PC-3 (cell line): ENCODE data around the gene AIG1. TPM values are rescaled to one million over a fixed set of nuclear protein-coding genes. Genes with fewer than 3 reads are reported as not detected.

ENCODE experiments used
- ATAC-seq: fragments of 200-7000 bp; cut with Tn5 transposase; 2 replicates; pipeline ENCODE4 v1.9.1; 2020; ENCODE audit warnings: mild to moderate bottlenecking, moderate library complexity
- BruUV-seq: library from RNA; stranded (reverse); fragments of 400-500 nt; replicated peaks from 2 replicates; lab custom pipeline; 2021; lab: Mats Ljungman, UMichigan
- CTCF ChIA-PET: fragments of 300-600 bp; sonication (Branson Sonifier 250); formaldehyde crosslinking; loops from one replicate; lab custom pipeline; 2022; ENCODE audit warnings: antibody characterized with exemption; lab: Charles Lee
- POLR2A ChIA-PET: fragments of 300-600 bp; sonication (Branson Sonifier 250); formaldehyde crosslinking; loops from one replicate; lab custom pipeline; 2022; ENCODE audit warnings: antibody characterized with exemption; ENCODE audit not compliant: unreplicated experiment; lab: Charles Lee
- DNase-seq: peaks from one replicate; pipeline ENCODE4 v3.0.0-alpha.2; 2015
- H2AFZ ChIP-seq: fragments of 300-600 bp; sonication (generic); 2 replicates; pipeline ENCODE4 v1.6.0; 2016; ENCODE audit warnings: antibody characterized with exemption, low read length
- H3F3A ChIP-seq: fragments of 300-600 bp; sonication (generic); one replicate; pipeline ENCODE4 v1.6.0; 2017; ENCODE audit warnings: antibody characterized with exemption, low read length, control low read depth, mild to moderate bottlenecking; ENCODE audit not compliant: unreplicated experiment
- H3K27ac ChIP-seq: fragments of 300-600 bp; sonication (generic); 2 replicates; pipeline ENCODE4 v1.5.1; 2016; ENCODE audit warnings: mild to moderate bottlenecking, low read length
- H3K27me3 ChIP-seq: fragments of 300-600 bp; sonication (generic); 2 replicates; pipeline ENCODE4 v1.6.1; 2016; ENCODE audit warnings: low read length, mixed read lengths
- H3K36me3 ChIP-seq: fragments of 300-600 bp; sonication (generic); 2 replicates; pipeline ENCODE4 v1.6.1; 2016; ENCODE audit warnings: low read depth, mixed run types, low read length, mixed read lengths
- H3K4me1 ChIP-seq: fragments of 300-600 bp; sonication (generic); 2 replicates; pipeline ENCODE4 v1.5.1; 2016; ENCODE audit warnings: low read length; ENCODE audit not compliant: insufficient read depth
- H3K4me2 ChIP-seq: fragments of 300-600 bp; sonication (generic); 2 replicates; pipeline ENCODE4 v1.6.0; 2016; ENCODE audit warnings: low read length
- H3K4me3 ChIP-seq: fragments of 300-600 bp; sonication (generic); 2 replicates; pipeline ENCODE4 v1.5.1; 2016; ENCODE audit warnings: mild to moderate bottlenecking, low read length, mixed read lengths
- H3K79me2 ChIP-seq: fragments of 300-600 bp; sonication (generic); 2 replicates; pipeline ENCODE4 v1.6.1; 2017; ENCODE audit warnings: low read length, mixed read lengths
- H3K9ac ChIP-seq: fragments of 300-600 bp; sonication (generic); 2 replicates; pipeline ENCODE4 v1.6.0; 2016; ENCODE audit warnings: mild to moderate bottlenecking, low read length
- H3K9me2 ChIP-seq: fragments of 300-600 bp; sonication (generic); replicated peaks from 2 replicates; pipeline ENCODE4 v1.6.1; 2016; ENCODE audit warnings: mixed run types, low read length, mixed read lengths
- H3K9me3 ChIP-seq: fragments of 300-600 bp; sonication (generic); 2 replicates; pipeline ENCODE4 v1.6.1; 2016; ENCODE audit warnings: low read length, mixed read lengths
- H4K20me1 ChIP-seq: fragments of 300-600 bp; sonication (generic); 2 replicates; pipeline ENCODE4 v1.6.1; 2016; ENCODE audit warnings: low read length, mixed read lengths
- EZH2 ChIP-seq: fragments of 300-600 bp; sonication (generic); IDR thresholded peaks from one replicate; pipeline ENCODE4 v1.6.1; 2017; ENCODE audit warnings: antibody characterized with exemption, mild to moderate bottlenecking, low read length; ENCODE audit not compliant: unreplicated experiment
- EZH2phosphoT487 ChIP-seq: fragments of 300-600 bp; sonication (generic); IDR thresholded peaks from 2 replicates; pipeline ENCODE4 v1.6.1; 2018; ENCODE audit warnings: mild to moderate bottlenecking, antibody characterized with exemption, low read length, borderline replicate concordance
- intact Hi-C: fragments of 100-400 bp; cut with micrococcal nuclease; formaldehyde crosslinking; loops from 2 replicates; pipeline ENCODE4 v1.9.0; 2023
- total RNA-seq: library from RNA; depleted of rRNA; stranded (reverse); fragments of >200 nt; gene quantifications from 2 replicates; pipeline ENCODE4 v1.2.3, GENCODE V29; 2014
- TF ChIP-seq, protein P1 (sequence below): fragments of 300-600 bp; sonication (generic); conservative IDR thresholded peaks from 2 replicates; pipeline ENCODE4 v1.5.1; 2017; ENCODE audit warnings: antibody characterized with exemption, low read depth, mild to moderate bottlenecking, low read length

Gene AIG1
- total RNA-seq, 1 experiment from 2014 or later = 32.7 TPM

DNA sequence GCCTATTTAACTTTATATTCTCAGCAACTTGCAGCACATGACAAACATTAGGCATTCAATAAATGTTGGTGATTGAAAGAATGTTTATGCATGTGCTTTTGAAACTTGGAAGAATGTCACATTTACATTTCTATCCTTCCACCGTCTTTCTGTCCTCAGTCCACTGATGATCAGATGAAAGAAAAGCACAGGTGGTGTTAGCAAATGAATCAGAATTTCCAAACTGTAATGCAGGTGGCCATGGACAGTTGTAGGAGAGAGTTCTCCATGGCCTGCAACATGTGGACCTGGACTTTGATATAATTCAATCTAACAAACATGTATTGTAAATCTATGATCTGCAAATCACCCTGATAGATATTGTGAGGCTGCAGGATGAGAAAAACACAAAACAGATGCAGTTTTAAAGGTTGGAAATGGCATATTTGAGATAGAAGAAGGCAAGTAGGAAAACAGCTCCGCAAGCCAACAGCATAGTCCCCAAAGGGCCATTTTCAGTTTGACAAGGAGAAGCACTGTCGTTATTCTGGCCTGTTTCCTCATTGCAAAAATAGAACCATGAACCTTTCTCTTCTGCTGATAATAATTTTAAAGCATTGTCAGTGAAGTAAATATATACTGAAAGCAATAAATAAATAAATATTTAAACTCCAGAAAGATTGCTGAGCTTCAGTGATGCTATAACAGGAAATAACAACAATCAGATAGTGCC, 119.4 kb downstream of the AIG1 start:
- no peak overlapping the region for H3K9ac ChIP-seq
- H3K36me3 ChIP-seq = no peaks in the 10 kb centered on the region; the same call in 1 of the 2 replicates
- DNase-seq (no peak), ATAC-seq (no peak)
- H3K4me1 ChIP-seq = no peaks in the 10 kb centered on the region
- H3K9me2 ChIP-seq = no peaks in the 10 kb centered on the region
- H3K79me2 ChIP-seq = no peaks in the 10 kb centered on the region
- no peak overlapping the region for H3K27ac ChIP-seq
- no peak for TF ChIP-seq EZH2phosphoT487
- H4K20me1 ChIP-seq = no peaks in the 10 kb centered on the region
- no peaks in the 10 kb centered on the region for H3K27me3 ChIP-seq
- CTCF ChIA-PET = no interaction called here
- no peaks in the 10 kb centered on the region for H3F3A ChIP-seq
- no peak overlapping the region for H3K4me3 ChIP-seq
- intact Hi-C loops = no loop called here
- H3K9me3 ChIP-seq = no peaks in the 10 kb centered on the region
- no peak overlapping the region for H2AFZ ChIP-seq
- no TSS peak for BruUV-seq
- POLR2A ChIA-PET = no interaction called here
- H3K4me2 ChIP-seq = no peak overlapping the region

DNA sequence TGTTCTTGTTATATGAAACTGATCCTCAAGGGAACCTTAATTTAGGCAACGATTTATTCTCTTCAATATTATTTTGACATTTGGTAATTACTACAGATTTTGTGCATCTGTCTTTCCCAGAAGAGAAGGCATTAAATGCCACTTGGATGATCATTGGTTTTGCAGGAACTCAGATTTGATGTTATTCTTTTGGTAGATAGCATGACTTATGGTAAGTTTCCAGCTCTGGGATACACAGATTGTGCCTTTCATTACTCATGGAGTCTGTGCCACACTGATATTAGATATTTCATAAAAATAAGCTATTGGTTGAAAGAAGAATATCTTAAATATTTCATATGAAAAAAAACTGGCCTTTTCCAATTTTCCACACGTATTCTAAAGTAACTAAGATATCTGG, 120.1 kb downstream of the AIG1 start:
- no peaks in the 10 kb centered on the region; the same call in 1 of the 2 replicates for H3K36me3 ChIP-seq
- no peak overlapping the region for H3K4me3 ChIP-seq
- H3K27ac ChIP-seq = no peak overlapping the region
- H3F3A ChIP-seq = no peaks in the 10 kb centered on the region
- H3K79me2 ChIP-seq = no peaks in the 10 kb centered on the region
- no peak overlapping the region for H3K9ac ChIP-seq
- TF ChIP-seq, protein P1, sequence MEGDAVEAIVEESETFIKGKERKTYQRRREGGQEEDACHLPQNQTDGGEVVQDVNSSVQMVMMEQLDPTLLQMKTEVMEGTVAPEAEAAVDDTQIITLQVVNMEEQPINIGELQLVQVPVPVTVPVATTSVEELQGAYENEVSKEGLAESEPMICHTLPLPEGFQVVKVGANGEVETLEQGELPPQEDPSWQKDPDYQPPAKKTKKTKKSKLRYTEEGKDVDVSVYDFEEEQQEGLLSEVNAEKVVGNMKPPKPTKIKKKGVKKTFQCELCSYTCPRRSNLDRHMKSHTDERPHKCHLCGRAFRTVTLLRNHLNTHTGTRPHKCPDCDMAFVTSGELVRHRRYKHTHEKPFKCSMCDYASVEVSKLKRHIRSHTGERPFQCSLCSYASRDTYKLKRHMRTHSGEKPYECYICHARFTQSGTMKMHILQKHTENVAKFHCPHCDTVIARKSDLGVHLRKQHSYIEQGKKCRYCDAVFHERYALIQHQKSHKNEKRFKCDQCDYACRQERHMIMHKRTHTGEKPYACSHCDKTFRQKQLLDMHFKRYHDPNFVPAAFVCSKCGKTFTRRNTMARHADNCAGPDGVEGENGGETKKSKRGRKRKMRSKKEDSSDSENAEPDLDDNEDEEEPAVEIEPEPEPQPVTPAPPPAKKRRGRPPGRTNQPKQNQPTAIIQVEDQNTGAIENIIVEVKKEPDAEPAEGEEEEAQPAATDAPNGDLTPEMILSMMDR = no peak
- no peak for TF ChIP-seq EZH2phosphoT487
- no peak for TF ChIP-seq EZH2
- H2AFZ ChIP-seq = no peak overlapping the region
- no peaks in the 10 kb centered on the region for H3K4me1 ChIP-seq
- POLR2A ChIA-PET = no interaction called here
- ATAC-seq (no peak), DNase-seq (no peak)
- no peaks in the 10 kb centered on the region for H3K27me3 ChIP-seq
- CTCF ChIA-PET = no interaction called here
- intact Hi-C loops = no loop called here
- H3K9me2 ChIP-seq = no peaks in the 10 kb centered on the region
- no TSS peak for BruUV-seq
- H3K9me3 ChIP-seq = no peaks in the 10 kb centered on the region
- no peaks in the 10 kb centered on the region for H4K20me1 ChIP-seq
- no peak overlapping the region for H3K4me2 ChIP-seq

DNA sequence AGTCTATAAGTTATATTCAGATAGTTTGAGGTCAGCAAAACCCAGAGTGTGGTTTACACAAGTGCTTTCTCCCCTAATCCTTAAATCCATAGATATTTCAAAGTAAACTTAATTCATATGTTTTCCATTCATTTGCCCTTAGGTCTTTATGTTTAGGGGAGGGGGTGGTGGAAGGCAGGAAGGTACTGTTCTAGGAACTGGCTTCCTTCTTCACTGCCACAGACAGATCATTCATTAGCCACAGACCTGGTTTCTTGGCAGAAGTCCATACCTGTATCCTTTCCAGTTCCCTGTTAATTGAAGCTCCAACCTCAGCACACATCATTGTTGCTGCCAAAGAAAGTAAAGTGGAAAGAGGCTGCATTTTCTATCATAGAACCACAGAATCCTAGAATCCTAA, 123.0 kb downstream of the AIG1 start:
- no peaks in the 10 kb centered on the region for H3K9me2 ChIP-seq
- no peak overlapping the region for H3K4me2 ChIP-seq
- no peaks in the 10 kb centered on the region for H3F3A ChIP-seq
- no peaks in the 10 kb centered on the region for H3K4me1 ChIP-seq
- H3K27ac ChIP-seq = no peak overlapping the region
- no TSS peak for BruUV-seq
- no peak for TF ChIP-seq EZH2
- TF ChIP-seq, protein P1 = no peak
- no peak for TF ChIP-seq EZH2phosphoT487
- intact Hi-C loops = no loop called here
- no peaks in the 10 kb centered on the region for H3K9me3 ChIP-seq
- H3K27me3 ChIP-seq = no peaks in the 10 kb centered on the region
- H3K4me3 ChIP-seq = no peak overlapping the region
- no peak overlapping the region for H2AFZ ChIP-seq
- ATAC-seq (no peak; the same call in 1 of the 2 replicates), DNase-seq (no peak)
- no peak overlapping the region for H3K9ac ChIP-seq
- H3K79me2 ChIP-seq = no peaks in the 10 kb centered on the region
- H3K36me3 ChIP-seq = no peaks in the 10 kb centered on the region
- ChIA-PET POLR2A (interaction anchor here (0.5 kb wide), 1 partner anchor 84 kb away, joined by 6 read pairs; no protein-coding TSS in a partner anchor), CTCF (no interaction called here)
- no peaks in the 10 kb centered on the region for H4K20me1 ChIP-seq
